GM18498 (cell line): ENCODE results near the gene BICDL2.

ENCODE experiments used
- ATAC-seq: cut with Tn5 transposase; IDR thresholded peaks from one replicate; pipeline ENCODE4 v1.9.1; 2021; ENCODE audit warnings: mild to moderate bottlenecking, moderate library complexity; ENCODE audit not compliant: unreplicated experiment

Gene BICDL2

DNA sequence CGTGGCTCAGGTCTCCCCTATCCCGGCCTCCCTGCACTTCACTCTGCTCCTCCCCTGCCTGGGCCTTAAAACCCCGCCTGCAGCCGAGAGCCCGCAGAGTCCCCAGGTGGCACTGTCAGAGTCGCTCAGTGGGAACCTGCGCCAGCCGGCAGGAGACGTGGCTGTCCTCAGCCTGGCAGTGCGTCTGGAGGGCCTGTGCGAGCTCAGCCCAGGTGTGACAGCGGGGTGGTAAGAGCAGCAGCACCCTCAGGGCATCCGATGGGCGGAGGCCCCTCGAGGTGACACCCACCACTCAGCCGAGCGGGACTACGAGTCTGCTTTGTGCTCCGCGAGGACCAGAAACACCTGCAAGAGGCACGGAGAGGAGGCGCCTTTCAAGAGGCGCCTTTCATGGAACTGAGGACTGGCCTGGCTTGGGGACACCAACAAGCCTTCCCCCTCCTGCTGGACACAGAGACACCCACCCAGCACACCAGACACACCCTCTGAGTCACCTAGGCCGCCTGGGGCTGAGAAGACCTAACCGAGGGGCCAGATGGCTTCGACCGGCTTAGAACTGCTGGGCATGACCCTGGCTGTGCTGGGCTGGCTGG lies 23.8 kb downstream of the BICDL2 start, which contains the start of gene CLDN9:
CLDN9 (plus strand) TSS at position 96 of the 593 bp plus-strand sequence; CDS start at position 536, 440 bp downstream.
- no peak for ATAC-seq

DNA sequence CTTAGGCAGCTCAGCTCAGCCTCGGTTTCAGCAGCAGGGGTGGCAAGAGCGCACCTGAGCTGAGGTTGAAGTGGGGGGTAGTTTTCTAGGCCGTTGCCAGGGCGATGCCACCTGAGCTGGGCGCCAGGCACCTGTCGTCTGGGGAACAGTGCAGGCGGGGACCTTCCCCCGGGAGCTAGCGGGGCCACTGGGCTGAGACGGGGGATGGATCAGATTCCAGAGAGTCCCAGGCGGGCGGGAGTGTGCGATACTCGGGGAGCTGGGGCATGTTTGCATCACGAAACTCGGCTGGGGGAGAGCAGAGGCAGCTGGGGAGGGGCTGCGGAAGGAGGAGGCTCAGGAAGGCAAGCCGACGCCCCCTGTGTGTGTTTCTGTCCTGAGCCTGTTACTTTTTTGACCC lies 24.5 kb downstream of the BICDL2 start:
- no peak for ATAC-seq

DNA sequence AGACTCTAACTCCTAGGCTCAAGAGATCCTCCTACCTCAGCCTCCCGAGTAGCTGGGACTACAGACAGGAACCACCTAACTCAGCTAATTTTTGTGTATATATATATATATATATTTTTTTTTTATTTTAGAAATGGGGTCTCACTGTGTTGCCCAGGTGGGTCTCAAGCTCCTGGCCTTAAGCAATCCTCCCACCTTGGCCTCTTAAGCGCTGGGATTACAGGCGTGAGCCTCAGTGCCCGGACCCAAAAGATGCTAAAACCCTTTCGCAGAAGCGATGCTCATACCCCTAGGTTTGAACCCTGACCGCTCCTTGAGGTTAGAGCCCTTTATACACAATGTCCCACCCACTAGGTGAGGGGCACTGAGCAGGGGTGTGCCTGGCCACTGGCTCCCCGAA lies 26.2 kb downstream of the BICDL2 start:
- no peak for ATAC-seq

DNA sequence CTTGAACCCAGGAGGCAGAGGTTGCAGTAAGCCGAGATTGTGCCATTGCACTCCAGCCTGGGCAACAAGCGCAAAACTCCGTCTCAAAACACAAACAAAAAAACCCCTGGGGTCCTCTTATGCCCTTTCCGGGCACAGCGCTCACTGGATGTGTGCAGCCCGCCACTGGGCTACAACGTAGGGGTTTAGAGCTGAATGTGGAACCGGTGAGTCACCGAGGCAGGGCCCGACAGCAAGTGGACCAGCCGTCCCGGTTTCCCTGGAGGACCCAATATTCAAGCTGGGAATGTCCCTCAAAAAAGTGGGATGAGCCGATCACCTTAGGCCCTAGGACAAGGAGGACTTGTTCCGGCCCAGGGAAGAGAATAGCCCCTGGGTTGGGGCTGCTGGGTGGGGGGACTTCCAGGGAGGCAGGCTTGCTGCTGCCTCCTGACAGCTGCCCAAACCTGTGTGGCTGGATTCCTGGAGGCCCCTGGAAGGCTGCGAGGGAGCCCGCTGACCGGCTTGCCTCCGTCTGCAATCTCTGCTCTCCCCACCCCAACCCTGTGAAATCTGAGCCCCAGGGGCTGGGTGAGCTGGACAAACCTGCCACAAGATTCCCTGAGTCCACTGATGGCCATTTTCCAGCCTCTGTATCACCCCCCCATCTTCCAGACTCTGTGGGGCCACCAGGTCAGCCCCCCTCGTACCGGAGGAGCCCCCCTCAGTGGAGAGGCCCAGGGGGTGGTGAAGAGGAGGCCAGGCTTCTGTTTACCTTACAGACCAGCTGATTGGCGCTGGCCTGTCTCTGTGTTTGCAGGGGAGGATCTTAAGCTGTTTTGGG lies 27.0 kb downstream of the BICDL2 start:
- no peak for ATAC-seq

DNA sequence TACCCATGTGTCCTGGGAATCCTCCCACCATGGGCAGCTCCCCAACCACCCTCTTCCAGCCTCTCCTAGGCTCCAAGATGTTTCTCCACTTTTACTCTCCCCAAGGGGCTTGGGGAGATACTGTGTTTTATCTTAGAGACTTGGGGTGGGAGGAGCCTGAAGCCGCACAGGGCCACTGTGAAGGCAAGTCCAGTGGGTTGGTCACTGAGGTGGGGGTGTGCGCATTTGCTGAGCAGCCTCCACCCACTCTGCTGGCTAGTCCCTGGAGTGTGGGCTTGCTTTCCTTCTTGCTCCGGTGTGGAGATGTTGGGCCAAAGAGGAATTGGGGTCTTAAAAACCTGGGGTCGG lies 28.1 kb downstream of the BICDL2 start:
- no peak for ATAC-seq

DNA sequence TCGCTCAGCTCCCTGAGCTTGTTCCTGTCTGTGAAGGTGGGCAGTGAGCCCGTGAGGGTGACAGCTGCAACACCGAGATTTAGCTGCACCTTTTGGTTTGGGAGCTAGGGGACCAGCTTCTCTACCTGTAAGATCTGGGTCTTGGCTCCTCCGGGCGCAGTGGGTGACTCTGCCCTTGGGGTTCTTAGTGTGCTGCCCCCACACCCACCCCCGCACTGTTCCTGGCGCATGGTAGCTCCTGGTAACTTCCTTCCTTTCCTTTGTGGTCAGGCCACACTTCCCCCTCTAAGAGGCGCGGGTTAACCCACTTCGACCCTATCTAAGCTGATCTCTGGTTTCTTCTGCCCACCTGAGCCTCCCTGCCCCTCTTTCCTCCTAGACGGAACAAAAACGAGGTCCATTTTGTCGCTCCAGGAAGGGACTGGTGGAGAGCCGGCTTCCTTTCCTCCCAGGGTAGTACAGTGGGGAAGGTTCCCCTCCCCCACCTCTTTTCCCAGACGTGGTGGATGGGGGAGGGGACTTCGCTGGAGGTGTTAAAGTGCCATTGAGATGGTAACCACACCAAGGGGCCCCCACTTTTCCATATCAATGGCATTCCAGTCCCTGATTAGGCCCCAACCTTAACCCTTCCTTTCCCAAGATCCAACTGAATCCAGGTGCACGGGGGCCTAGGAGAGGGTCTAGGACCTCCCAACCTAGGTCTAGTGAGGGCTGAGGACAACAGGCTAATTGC lies 28.6 kb downstream of the BICDL2 start:
- ATAC-seq, result no peak

DNA sequence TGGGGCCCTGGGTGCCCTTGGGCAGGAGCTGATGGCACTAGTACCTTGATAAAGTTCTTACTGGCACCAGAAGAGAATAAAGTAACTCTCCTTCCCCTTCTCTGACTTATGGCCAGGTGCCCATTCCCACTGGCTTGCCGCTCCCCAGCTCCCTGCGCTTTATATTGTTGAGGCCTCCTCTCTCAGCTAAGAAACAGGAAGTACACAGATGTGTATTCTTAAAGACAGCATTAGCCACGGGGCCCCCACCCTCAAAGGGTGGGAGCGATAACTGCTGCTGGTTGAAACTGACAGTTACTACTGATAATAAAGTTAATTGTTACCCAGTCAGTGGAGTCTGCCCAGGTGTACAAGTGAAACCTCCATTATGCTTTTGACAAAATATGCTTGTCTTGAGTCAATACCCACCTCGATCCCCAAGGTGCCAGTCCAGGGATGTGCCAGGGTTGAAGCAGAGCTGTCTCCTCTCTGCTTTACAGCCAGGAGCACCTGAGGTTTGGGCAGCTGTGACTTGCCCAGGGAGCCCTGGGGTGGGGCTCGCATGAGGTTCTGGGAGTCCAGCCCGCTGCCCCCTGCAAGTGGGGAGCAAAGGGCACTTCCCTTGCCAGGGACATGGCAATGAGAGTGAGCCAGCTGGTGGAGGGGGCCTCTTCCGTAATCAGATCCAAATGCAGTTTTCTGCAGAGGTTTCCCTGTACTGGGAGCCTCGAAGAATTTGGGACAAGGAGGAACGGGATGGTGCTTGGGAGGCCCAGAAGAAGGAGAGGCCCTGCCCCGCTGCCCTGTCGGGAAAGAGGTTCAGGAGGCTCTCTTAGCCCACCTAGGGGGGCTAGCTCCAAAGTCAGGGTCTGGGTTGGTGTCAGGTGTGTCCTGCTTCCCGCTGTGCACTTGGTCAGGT lies 29.4 kb downstream of the BICDL2 start:
- ATAC-seq, result no peak

DNA sequence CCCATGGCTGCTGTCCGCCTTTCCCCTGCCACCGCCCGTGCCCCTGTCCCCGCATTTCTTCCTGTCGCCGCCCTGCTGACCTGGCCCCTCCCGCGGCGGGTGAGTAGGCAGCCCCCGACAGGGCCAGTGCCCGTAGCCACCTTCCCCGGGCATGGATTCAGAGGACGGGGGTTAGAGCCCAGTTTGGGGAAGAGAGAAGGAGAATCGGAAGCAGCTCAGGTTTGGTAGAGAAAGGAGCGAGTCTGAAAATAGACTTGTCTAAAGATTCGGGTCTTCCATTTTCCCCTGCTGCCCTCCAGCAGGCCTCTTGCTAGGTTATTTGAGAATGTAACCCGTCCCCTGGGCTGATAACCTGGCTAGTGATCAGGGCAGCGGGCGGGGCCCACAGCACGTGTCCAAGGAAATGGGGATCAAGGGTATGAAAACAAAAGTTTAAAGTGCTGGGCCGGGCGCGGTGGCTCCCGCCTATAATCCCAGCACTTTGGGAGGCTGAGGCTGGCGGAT lies 31.9 kb downstream of the BICDL2 start:
- ATAC-seq, result no peak

DNA sequence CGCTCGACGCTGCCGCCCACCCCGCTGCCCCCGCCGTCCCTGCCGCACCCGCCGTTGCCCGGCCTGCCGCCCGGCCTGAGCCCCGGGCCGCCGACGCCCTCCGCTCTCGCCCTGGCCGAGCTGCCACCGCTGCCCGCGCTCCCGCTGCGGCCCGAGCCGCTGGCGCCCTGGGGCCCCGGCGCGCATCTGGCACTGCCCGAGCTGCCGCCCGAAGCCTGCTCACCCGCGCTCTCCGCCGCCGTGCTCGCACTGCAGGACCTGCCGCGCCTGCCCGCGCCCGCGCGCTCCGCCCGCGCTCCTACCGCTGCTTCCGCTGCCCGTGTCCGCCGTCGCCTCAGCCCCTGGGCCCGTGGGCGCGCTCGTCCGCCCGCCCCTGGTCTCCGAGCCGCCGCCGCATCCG lies 32.4 kb downstream of the BICDL2 start:
- no peak for ATAC-seq

DNA sequence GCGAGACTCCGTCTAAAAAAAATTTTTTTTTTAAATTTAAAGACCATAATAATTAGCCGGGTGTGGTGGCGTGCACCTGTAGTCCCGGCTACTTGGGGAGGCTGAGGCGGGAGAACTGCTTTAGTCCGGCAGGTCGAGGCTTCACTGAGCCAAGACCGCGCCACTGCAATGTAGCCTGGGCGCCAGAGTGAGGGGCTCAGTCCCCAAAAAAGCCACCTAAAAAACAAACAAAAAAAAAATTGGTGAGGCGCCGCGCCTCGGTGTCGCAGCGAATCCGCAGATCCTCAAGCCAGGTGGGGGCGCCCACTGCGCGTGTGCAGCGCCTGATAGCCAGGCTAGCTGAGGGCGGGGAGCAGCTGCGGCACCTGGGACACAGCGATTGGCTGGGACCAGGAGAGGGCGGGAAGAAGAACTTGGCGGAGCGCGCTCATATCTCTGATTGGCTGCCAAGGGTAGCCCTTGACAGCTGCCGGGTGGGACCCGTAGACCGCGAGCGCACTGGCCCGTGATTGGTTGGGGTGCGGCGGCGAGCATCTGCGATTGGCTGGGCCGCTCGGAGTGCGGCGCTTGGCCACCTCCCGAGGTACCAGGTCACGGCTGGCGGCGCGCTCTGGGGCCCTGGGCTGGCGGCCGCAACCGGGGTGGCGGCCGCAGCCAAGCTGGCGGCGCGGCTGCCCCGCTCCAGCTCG lies 33.0 kb downstream of the BICDL2 start:
- ATAC-seq, result peak; percentile 98

DNA sequence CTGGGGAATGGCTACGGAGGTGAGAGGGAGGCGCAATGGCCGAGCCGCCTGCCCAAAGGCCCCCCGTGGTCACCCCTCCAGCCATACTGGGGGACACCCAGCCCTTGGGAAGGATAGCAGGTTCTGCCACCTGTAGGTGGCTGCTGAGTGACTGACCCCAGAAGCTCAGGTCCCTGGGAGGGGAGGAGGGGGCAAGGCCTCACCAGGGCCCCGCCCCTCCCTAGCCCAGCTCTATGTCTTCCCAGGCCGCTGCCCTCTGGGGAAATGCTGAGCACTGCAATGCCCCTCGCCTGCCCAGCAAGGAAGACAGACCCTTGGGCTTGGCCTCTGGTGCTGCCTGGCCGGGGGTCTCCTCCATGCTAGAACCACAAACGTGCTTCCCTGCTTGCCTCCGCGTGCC lies 35.4 kb downstream of the BICDL2 start:
- ATAC-seq, result no peak

DNA sequence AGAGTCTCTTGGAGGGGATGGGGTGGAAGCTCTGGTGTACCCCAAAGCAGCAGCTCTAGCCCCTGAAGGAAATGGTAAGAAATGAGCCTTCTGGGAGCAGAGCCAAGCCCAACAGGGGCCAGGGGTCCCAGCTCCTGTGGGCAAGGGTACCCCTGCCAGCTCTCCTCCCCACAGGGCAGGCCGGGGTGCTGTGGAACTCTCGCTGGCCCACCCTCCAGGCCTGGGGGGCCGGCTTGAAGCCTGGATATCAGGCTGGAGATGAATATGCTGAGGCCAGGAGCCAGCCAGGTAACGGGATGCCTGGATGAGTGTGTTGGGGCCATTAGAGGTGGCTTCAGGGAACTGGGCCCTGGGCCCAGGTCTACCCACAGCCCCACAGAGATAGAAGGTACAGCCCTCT lies 36.2 kb downstream of the BICDL2 start:
- no peak for ATAC-seq

DNA sequence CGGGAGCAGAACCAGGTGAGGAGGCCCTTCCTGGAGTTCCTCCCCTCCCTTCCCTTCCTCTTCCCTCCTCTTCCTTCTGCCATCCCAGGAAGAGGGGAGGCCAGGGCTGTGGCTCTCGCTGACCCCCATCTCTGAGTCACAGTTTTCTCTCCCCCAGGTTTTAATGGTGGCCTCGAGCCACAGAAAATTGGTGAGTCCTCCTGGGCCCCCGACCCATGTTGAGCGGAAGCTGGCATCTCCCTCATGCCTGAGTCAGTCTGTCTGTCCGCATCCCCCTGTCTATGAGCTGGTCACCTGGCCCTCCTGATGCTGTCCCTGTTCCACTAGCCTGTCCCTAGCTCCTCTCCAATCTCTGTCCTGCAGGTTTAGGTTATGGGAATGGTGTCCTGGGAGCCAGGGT lies 36.8 kb downstream of the BICDL2 start:
- no peak for ATAC-seq

DNA sequence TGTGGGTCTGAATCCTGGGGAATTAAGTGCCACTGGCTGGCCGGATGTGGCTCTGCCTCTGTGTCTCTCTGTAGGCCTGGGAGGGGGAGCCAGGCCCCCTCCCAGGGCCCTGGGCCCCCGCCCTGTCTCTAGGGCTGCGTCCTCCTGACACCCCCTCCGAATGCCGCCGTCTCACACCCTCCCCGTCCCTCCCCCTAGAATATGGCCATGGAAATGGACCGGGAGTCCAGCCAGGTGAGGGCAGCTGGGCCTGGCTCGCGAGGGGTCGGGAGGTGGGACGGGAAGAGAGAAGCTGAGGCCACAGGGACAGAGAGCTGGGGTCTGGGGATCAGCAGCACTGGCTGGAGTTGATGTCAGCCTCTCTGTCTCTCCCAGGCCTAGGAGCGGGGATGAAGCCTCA lies 40.4 kb downstream of the BICDL2 start:
- ATAC-seq, result no peak

DNA sequence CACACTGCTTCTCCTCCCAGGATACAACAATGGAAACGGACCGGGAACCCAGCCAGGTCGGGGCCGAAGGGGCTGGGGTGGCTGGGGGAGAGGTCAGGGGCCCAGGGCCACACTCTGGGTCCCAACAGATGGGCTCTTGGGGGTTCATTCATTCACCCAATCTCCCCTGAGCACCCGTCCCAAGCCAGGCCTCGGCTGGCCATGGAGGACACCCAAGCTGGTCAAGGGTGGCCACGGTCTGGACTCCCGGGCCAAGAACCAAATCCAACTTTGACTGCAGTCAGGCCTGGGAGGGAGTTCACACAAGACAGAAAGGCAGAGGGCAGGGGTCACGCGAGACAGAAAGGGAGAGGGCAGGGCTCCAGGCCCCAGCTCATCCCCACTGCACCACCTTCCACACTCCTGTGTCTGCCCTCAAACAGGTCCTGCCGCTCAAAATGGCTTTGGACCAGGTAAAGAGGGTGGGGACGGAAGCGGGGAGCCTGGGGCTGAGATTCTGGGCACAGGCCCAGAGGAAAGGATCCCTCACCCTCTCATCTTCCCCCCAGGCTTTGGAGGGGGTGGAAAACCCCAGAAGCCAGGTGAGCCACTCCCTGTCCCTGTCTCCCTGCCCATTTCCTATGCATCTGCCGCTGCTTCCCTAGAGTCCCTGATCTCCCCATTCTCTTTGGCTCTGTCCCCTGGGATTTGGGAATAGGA lies 44.2 kb downstream of the BICDL2 start:
- no peak for ATAC-seq

DNA sequence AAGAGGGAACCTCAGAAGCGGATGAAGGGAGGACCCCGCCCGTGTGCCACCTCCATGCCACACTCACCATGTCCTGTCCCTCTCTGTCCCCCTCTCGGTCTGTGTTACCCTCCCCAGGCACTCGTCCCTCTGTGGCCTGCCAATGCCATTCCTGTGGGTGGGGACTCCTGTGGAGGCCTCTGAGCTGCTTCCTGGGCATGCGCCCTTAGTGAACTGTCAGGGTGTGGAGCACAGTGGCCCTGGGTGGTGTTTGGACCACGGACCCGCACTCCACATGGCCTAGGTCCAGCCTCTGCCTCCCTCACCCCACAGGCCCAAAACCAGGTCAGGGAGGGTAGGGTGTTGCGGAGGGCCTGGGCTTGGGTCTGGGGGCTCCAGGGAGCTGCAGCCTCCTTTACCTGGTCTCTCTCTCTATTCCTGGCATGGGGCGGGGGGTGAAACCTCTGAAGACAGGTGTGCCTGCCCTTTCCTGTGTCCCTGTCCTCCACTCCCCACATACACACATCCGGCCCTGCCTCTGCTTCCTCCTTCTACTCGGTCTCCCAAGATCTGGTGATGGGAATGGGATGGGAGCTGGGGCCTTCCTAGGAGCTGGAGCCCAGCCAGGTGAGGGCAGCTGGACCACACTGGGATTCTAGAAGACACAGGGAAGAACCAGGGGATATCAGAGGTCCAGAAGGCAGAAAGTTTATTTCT lies 45.0 kb downstream of the BICDL2 start:
- ATAC-seq, result no peak

DNA sequence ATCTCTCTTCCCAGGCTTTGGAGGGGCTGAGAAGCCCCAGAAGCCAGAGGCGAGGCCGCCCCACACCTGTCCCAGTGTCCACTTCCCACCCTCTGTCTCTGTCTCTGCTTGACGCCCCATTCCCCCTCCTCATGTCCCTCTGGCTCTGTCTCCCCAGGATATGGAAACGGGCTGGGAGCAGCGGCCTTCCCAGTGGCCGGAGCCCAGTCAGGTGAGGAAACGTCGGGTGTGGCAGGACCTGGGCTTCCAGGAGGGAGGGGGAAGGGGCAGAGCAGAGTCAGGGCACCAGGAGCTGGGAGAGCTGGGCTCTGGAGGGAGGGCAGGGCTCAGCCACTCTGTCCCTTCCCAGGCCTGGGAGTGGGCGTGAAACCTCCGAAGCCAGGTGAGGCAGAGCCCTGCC lies 45.9 kb downstream of the BICDL2 start:
- ATAC-seq, result no peak

DNA sequence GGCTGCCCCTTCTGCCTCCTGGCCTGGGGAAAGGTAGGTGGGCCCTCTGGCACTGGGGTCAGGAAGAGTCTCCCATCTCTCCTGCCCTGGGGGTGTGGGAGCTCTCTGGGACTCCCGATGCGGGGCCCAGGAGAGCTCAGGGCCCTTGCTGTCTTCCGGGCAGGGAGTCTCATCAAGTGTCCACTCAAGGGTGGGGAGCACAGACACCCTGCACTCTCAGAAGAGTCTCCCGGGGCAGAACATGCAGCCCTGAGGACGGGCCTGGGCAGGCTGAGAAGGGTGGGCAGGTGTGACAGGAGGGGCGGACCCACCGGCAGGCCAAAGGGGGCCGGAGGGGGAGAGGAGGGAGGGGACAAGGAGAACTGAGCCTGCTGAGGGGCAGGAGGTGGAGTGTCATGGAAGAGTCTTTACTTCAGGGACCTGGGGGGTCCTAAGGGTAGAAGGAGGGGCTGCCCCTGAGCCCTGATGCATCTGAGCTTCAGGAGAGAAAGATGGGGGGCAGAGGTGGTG lies 48.1 kb downstream of the BICDL2 start:
- ATAC-seq, result no peak

DNA sequence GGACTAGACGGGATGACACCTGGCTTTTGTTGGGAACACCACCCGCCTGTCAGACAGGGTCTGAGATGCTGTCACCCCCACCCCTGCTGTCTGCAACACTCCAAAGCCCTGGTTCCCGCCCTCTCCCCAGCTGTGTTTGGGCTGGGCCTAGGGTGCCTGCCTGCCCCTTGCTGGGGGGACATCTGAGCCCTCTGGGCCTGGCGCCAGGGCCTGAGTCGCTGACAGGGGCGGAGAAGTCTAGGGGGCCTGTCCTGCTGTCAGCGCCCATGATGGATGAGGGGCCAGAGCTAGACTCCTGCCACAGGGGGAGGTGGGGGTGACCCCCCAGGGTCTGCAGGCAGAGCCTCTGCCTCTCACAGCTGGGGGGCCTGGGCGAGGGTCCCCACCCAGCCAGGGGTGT lies 48.9 kb downstream of the BICDL2 start:
- no peak for ATAC-seq
